Activated CD4-positive, alpha-beta T cell treated with anti-CD3 and anti-CD28 coated beads, Interleukin-2, amount 50 U/mL, for 1 hour (primary cell): ENCODE measurements around the gene SERPINA3.

Experiments
- DNase-seq: peaks from one replicate; pipeline ENCODE4 v3.0.0-alpha.2; 2020

The SERPINA3 gene

DNA sequence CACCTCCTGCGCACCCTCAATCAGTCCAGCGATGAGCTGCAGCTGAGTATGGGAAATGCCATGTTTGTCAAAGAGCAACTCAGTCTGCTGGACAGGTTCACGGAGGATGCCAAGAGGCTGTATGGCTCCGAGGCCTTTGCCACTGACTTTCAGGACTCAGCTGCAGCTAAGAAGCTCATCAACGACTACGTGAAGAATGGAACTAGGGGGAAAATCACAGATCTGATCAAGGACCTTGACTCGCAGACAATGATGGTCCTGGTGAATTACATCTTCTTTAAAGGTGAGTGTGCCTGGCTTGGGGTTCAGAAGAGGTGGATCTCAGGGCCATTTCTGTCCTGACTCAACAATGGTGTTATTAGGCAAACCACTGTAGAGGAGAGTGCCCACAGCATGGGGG is 2.6 kb downstream of the SERPINA3 start:
- no peak for DNase-seq

DNA sequence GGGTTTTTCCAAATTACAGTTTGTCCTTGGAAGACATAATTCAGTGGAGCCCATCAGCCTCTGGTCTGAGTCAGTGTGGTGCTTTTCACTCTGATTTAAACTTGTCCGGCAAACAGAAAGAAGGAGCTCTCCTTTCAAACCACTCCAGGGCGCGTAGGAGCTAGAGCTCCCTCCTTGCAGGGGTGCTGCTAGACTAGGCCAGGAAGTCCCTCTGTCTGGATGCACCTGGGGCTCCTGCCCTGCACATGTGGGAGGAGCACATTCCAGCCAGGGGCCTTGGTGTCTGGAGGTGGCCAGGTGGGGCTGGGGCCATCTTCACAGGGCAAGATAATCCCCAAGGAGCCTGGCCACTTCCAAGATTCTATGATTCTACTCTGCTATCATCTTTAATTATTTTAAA is 3.1 kb downstream of the SERPINA3 start:
- no peak for DNase-seq

GRCh38 chr14:94615823-94616570 is 3.8 kb downstream of the SERPINA3 start:
- no peak for DNase-seq

DNA sequence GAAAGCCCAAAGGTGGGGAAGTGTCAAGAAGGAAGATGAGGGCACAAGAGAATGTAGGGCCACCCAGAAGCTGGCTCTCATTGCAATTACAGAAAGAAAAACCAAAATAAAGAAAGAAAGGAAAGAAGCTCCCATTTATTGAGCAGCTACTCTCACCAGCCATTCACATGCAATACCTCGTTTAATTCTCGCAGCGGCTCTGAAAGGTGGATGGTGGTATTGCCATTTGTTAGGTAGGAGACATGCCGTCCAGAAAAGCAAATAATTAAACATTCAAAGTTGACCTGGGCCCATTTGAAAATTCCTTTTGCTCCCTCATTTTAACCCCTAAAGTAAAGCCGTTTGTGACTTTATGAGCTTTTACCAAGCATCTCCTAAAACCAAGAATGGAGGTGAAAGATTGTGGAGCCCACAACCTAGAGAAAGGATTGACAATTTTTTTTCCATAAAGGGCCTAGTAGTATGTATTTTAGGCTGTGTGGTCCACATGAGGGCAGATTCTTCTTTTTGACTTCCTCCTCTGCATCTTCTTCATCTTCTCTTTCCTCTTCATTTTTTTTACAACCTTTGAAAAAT is 5.3 kb downstream of the SERPINA3 start:
- DNase-seq: no peak

- DNase-seq: no peak
Observed at GRCh38 chr14:94617988-94618822, 6.0 kb downstream of the SERPINA3 start.

GRCh38 chr14:94619297-94619696 is 7.1 kb downstream of the SERPINA3 start:
- DNase-seq: no peak

DNA sequence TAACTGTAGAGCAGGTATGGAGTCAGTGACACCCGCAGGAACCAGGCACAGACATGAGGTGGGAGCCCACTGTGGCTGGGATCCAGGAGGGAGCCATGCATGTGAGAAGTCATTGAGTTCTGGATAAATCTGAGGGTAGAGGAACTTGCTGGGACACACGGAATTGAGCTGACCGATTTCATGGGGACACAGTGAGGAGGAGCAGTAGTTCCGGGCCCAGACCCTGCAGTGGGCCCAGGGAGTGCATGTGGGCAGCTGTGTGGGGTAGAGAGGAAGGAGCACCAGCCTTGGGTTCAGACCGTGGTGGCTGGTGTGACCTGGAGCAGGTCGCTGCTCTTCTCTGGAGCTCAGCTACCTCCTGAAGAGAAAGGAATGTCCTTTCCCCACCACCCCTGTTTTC is 8.4 kb downstream of the SERPINA3 start:
- DNase-seq: no peak

- no peak for DNase-seq
Observed at GRCh38 chr14:94621358-94622134, 9.4 kb downstream of the SERPINA3 start.

GRCh38 chr14:94622653-94623421 is 10.6 kb downstream of the SERPINA3 start:
- DNase-seq: no peak

GRCh38 chr14:94623422-94623809 is 11.2 kb downstream of the SERPINA3 start:
- no peak for DNase-seq

DNA sequence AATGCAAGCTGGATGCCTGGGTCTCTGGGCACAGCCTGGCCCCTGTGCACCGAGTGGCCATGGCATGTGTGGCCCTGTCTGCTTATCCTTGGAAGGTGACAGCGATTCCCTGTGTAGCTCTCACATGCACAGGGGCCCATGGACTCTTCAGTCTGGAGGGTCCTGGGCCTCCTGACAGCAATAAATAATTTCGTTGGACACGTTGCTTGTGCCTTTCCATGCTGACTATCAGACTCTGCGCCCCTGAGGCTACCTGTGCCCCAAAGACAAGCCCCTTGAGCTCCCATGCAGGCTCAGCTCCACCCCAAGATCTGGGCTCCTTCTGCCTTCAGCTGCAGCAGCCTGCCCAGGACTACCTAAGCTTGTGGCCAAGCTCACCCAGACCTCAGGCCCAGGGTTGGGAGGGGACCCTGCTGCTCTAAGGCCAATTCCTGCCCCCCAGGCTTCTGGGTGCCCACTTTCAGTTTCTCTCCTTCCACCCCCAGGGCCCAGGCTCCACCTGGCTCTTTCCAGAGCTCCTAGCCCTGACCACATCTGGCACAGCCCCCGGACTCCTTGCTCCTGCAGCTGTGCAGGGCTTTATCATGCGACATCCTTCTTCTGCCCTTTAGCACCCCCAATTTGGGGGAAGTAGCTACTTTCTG is 11.8 kb downstream of the SERPINA3 start:
- no peak for DNase-seq

DNA sequence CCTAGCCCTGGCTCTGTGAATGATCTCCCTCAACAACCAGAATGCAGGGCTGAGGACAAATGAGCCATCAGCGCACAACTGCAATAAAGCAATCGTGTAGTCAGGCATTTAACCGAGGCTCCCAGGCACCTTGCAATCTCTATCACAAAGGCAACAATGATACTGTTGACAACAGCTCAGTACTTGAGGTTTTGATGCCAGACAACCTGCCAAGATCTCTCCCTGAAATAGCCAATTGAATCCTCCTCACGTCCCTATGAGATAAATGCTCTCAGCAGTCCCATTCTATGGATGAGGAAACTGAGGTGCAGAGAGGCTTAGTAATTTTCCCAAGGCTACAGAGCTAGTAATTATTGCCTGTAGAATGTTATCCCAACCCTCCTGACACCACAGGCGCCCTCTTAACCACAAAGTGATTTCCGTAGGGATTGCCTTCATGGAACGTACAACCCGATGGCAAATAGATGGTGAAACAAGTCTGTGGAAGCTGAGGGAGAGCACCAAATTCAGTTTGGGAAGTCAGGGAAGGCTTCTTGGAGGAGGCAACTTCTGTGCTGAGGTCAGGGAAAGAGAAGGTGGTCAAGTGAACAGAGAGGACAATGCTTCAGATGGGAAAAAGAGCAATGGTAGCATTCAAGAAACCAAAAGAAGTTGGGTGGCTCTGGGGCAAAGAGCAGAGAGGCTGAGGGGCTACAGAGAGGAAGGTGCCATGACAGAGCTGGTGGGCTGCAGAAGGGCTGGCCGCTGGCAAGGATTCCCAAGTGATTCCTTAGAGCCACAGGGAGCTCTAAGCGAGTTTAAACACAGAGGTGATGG is 12.6 kb downstream of the SERPINA3 start:
- DNase-seq: no peak

- no peak for DNase-seq
Observed at GRCh38 chr14:94625353-94625635, 13.1 kb downstream of the SERPINA3 start.

DNA sequence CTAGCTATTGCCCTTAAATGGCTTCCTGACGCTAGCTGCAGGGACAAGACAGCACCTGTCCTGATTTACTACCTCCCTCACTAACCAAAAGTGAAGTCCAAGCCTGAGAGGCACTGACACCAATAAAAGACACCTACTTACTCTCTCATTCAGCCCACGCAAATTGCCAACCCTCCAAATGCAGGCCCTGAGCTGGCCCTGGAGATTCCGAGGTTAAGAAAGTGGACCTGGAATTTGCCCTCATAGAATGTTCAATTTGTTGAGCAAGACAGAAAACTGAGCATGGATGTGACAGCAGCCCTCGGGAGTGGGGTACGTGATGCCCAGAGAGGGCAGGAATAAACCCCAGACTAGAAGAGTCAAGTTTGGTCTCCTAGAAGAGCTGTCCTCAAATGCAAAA is 16.4 kb downstream of the SERPINA3 start:
- DNase-seq: no peak

- no peak for DNase-seq
Observed at GRCh38 chr14:94630396-94630795, 18.2 kb downstream of the SERPINA3 start.

- no peak for DNase-seq
Observed at GRCh38 chr14:94631050-94631449, 18.9 kb downstream of the SERPINA3 start.

- no peak for DNase-seq
Observed at GRCh38 chr14:94631536-94632304, 19.5 kb downstream of the SERPINA3 start.

DNA sequence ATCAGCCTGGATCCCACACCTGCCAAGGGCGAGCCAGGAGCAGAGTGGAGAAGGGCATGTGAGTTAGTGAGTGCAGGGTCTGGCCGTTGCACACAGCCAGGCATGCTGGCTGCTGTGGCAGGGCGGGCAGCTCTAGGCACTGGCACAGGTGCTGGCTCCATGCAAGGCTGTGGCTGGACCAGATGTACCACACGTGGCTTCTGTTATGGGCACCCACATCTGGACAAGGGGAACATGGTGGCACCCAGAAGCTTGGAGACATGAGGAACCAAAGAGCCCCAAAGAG is 20.1 kb downstream of the SERPINA3 start:
- no peak for DNase-seq

DNA sequence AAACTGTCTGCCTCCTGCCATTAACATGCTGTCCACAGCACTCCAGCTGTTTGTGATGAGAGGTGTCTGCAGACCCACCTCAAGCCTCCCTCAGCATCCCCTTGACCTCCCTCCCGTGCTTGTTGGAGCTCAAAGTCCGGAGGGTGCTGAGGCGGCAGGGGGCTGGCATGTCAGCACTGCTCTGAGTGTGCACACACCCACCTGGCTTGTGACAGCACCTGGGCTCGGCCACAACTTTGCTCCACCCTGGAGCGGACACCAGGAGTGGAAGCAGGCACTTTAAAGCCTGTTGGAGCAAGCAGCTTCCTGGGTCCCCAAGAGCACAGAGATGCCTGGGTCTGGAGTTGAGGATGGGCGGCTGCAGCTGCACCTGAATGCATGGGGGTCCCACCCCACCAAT is 20.9 kb downstream of the SERPINA3 start:
- no peak for DNase-seq

GRCh38 chr14:94635154-94635553 is 23.0 kb downstream of the SERPINA3 start:
- DNase-seq: no peak
